GM12873 (cell line): ENCODE measurements around the gene FARS2.

ENCODE experiments used
- TF ChIP-seq, protein P1 (sequence below): IDR thresholded peaks from 2 replicates; pipeline ENCODE4 v1.5.1; 2012; ENCODE audit warnings: low read depth, mild to moderate bottlenecking, moderate library complexity, low read length, control low read depth; ENCODE audit not compliant: insufficient read depth; ENCODE audit errors: missing control alignments

The FARS2 gene

DNA sequence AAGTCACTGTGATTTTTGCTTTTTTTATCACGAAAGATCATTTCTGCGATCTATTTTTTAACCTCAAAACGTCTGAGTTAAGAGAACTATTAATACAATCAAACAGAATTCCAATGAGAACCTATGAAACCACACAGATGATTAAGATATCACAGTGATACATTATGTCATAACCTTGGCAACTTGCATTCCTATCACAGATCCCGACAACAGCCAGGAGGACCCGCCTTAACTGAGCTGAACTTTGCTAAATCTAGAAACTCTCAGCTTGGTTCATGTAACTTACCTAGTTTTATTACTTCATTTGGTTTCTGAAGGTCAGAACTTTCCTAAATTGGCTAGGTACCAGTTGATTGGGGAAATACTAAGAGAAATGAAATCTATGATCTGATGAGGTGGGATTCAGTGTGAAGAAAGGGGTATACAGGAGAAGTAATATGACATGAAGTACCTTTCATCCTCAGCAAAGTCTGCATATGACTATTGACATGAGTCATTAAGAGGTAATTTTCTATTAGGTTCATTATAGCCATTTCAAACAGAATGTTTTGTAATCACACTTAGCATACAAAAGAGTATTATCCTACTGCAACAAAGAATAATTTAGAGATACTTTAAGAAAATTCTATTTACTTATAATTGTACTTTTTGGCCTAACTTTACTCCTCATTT, 11.7 kb upstream of the FARS2 start:
- TF ChIP-seq, protein P1, sequence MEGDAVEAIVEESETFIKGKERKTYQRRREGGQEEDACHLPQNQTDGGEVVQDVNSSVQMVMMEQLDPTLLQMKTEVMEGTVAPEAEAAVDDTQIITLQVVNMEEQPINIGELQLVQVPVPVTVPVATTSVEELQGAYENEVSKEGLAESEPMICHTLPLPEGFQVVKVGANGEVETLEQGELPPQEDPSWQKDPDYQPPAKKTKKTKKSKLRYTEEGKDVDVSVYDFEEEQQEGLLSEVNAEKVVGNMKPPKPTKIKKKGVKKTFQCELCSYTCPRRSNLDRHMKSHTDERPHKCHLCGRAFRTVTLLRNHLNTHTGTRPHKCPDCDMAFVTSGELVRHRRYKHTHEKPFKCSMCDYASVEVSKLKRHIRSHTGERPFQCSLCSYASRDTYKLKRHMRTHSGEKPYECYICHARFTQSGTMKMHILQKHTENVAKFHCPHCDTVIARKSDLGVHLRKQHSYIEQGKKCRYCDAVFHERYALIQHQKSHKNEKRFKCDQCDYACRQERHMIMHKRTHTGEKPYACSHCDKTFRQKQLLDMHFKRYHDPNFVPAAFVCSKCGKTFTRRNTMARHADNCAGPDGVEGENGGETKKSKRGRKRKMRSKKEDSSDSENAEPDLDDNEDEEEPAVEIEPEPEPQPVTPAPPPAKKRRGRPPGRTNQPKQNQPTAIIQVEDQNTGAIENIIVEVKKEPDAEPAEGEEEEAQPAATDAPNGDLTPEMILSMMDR = no peak

DNA sequence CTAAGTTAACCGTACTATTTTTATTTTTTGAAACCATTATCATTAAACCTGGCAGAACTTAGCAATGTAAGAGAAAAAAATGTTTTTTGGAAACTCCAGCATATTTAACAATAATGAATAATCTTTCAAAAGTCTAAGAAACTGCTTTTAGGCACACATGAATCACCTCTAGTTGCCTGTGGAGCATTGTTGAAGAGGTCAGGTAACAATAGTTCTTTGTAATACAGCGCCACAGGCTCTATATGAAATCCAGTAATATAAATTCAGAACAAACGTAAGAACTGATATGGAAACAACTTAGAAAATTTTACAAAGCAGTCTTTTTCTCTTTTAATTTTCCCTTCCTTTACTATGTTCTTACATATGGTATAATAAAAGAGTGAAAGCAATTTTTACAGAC, 10.9 kb upstream of the FARS2 start:
- TF ChIP-seq, protein P1 = no peak

DNA sequence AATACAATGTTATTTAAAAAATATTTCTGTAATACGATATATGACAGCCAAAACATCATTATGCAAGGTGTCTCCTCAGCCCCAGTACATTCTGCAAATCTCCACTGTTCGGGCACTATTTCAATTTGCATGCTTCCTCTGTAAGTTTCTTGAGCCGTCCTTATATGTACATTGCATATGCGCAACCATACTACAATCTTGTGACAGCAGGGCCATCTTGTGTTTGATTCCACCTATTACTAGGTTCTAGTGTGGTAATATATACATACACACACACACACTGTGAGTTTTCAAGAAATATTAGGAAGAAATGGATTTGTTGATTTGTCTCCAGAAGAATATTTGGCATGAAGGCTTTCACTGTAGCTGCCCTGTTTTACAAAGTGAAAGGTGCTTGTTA, 10.4 kb upstream of the FARS2 start:
- TF ChIP-seq, protein P1 = no peak

DNA sequence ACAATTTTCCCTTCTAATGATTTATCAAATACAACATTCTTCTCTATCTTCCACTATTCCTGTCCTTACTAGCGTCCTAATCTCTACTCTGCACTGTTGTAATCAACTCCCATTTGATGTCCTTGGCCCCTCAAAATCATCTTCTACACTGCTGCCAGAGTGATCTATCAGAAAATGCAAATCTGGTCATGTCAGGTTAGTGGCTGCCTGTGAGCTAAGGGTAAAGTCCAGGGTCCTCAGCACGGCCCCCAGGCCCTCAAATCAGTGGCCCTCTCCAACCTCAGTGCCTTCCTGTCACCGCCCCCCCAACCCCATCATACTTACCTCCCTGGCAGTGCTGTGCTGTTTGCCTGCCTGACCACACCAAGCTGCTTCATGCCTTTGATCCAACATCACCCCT, 4.4 kb upstream of the FARS2 start:
- TF ChIP-seq, protein P1 = no peak

DNA sequence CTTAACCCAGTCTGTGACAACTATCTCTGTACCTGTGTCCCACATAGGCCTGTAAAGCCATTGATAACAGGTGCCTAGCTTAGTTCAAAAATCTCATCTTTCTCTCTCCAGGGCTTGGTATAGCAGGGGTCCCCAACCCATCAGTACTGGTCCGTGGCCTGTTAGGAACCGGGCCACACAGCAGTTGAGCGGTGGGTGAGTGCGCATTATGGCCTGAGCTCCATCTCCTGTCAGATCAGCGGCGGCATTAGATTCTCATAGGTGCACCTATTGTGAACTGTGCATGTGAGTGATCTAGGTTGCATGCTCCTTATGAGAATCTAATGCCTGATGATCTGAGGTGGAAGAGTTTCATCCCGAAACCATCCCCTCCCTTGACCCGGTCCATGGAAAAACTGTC, 3.9 kb upstream of the FARS2 start:
- TF ChIP-seq, protein P1 = no peak

DNA sequence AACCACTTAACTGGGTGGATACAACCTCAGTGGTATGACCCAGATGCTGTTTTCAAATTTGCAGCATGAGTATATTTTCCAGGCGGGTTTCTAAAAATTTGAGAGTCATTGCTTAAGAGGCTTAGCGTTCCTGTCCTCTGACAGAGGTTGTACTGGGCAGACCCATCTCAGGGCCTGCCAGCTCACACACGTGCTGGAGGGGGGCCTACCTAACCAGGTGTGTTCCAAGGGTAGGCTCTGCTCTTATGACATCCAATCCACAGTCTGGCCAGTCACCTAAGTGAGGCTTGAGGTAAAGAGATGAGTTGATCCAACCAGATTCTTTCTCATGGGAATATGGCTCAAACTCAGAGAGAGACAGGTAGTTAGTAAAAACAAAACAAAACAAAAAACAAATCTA, 1.9 kb upstream of the FARS2 start:
- TF ChIP-seq, protein P1 = no peak

DNA sequence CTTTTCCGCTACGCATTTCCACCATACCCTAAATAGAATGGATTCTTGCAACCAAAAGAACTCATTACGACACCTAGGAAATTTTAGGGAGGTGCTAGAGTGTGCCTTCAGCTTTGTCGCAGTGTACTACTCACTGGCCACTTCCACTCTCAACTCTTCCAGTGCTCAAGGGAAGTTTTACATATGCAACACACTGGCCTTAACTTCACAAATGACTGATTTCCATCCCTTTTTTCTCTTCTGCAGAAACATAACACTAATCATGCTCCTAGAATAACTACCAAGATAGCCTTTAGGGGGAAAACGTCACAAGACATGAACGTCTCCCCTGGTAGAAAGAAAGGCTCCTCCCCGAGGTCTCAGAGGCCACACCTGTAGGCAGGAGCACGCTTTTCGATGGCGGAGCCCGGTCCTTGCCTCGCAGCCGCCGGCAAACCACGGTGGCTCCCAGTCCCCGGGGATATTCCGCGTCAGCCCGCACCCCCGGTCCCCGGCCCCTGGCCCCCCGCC, 1.1 kb upstream of the FARS2 start:
- TF ChIP-seq, protein P1 = no peak
